ENCODE results near the gene FAM107B. TPM values are rescaled to one million over a fixed set of nuclear protein-coding genes. Genes with fewer than 3 reads are reported as not detected.
A peak's percentile ranks its signal among the peaks of the same experiment; 100 is the strongest.

Gene FAM107B
- total and polyA plus RNA-seq, 2 of the 4 experiments (the other 2 are of a cell fraction) = 26.4 to 27.1 TPM

DNA sequence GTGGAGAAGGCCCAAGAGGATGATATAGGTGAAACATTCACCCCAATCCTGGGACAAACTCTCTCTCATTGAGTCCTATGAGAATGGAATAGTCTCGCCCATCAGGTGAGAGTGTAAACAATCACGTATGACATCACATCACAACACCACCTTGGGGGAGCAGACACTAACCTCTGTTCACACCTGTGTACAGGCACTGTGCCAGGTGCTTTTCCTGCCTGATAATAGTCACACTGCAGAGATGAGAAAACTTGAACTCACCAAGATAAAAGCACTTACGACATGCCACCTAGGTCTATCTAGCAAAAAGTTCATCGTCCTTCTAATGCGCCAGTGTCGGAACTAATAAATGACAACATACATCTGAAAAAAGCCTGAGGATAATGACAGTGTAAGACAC, 187.8 kb downstream of the FAM107B start:
- WGBS, 2 experiments (ENCODE audit: extremely low coverage in 2 of 2, insufficient read length in 1 of 2) = 90% methylated on average over 2 of the region's 6 CpGs; no CpG with 5 or more reads in 1 of the 2 experiments
- H2BK5ac ChIP-seq (ENCODE audit: low read depth, low read length, poor library complexity, severe bottlenecking) = peak overlapping the region; percentile 99
- TF ChIP-seq RCOR1 (IDR thresholded peaks at IDR 0.05; ENCODE audit: insufficient replicate concordance, low read length) = no peak
- no peak for TF ChIP-seq FOS (IDR thresholded peaks at IDR 0.05; ENCODE audit: low read depth, low read length)
- H4K20me1 ChIP-seq (ENCODE audit: insufficient read depth, low read length) = peaks cover 19% of the 10 kb centered on the region
- H2AK9ac ChIP-seq (replicated peaks; ENCODE audit: low read depth, low read length, poor library complexity) = peak overlapping the region; percentile 75
- peak overlapping the region; percentile 96 for H3K23ac ChIP-seq (ENCODE audit: low read depth, low read length)
- peaks cover 18% of the 10 kb centered on the region for H3K36me3 ChIP-seq (ENCODE audit: control insufficient read depth, insufficient read depth, low read length)
- H3K27me3 ChIP-seq (ENCODE audit: control insufficient read depth, insufficient read depth, low read length) = no peaks in the 10 kb centered on the region
- in situ Hi-C loops (cut with MboI; ENCODE audit: low sequenced_read_pairs) = no loop called here
- H3K9ac ChIP-seq (ENCODE audit: low read depth, low read length) = no peak overlapping the region; the same call in 1 of the 2 replicates
- no peak overlapping the region for H2AFZ ChIP-seq (replicated peaks; ENCODE audit: low read length, poor library complexity)
- H4K8ac ChIP-seq (ENCODE audit: low read depth in 2 of 2, low read length in 2 of 2) = peak overlapping the region; percentile 84 to 91
- H2BK15ac ChIP-seq (ENCODE audit: low read depth, low read length) = peak overlapping the region; percentile 97
- POLR2A ChIA-PET (ENCODE audit: unreplicated experiment) = no interaction called here
- intact Hi-C loops (cut with micrococcal nuclease) = loop anchor here (5.0 kb wide), 1 partner anchor 40 kb away; no protein-coding TSS in a partner anchor
- CTCF ChIA-PET = no interaction called here
- peak overlapping the region; percentile 98 for H2BK120ac ChIP-seq (ENCODE audit: low read depth, low read length)
- ATAC-seq (ENCODE audit: low read depth) (no peak), DNase-seq (no peak)
- peaks cover 25 to 71% of the 10 kb centered on the region in 2 experiments for H3K79me1 ChIP-seq (ENCODE audit: low read depth in 1 of 2, low read length in 2 of 2)
- H3K4me1 ChIP-seq (ENCODE audit: control insufficient read depth, insufficient read depth, low read length) = peaks cover 28% of the 10 kb centered on the region
- H3K27ac ChIP-seq (ENCODE audit: insufficient read depth, low read length) = peak overlapping the region; percentile 86
- peaks cover 32% of the 10 kb centered on the region for H3K9me1 ChIP-seq (ENCODE audit: insufficient read depth, low read length)
- H3K4ac ChIP-seq (ENCODE audit: low read depth, low read length) = peak overlapping the region; percentile 98
- peak overlapping the region; percentile 84 for H3K14ac ChIP-seq (replicated peaks; ENCODE audit: low read depth, low read length)
- peak overlapping the region; percentile 17; the same call in 1 of the 2 replicates for H3K56ac ChIP-seq (ENCODE audit: extremely low read depth, insufficient read depth, low read length)
- dilution Hi-C loops (cut with HindIII; ENCODE audit: low sequenced_read_pairs, unreplicated experiment) = no loop called here
- peak overlapping the region; percentile 99 for H2AK5ac ChIP-seq (ENCODE audit: low read depth, low read length)
- H3K4me3 ChIP-seq (ENCODE audit: insufficient read depth, low read depth, low read length) = no peak overlapping the region
- H3K9me3 ChIP-seq (ENCODE audit: control insufficient read depth, insufficient read depth, low read length) = no peaks in the 10 kb centered on the region
- peak overlapping the region; percentile 90 for H2BK20ac ChIP-seq (ENCODE audit: low read depth, low read length)
- H4K91ac ChIP-seq (ENCODE audit: insufficient read depth, low read depth, low read length) = peak overlapping the region; percentile 88
- H3K4me2 ChIP-seq (ENCODE audit: low read depth, low read length) = no peak overlapping the region
- no TSS peak for BruUV-seq (replicated peaks)
- peak overlapping the region; percentile 49 for H3K18ac ChIP-seq (ENCODE audit: low read depth, low read length)
- H4K5ac ChIP-seq (ENCODE audit: low read depth, low read length) = peak overlapping the region; percentile 72

All from IMR-90 (cell line).